Astrocyte of the spinal cord (primary cell): ENCODE measurements around the gene PNPLA1.

Experiments
- DNase-seq: peaks from one replicate; pipeline ENCODE4 v3.0.0; 2011; ENCODE audit warnings: low read depth, low spot score
- H3K4me3 ChIP-seq: 2 replicates; pipeline ENCODE4 v1.5.1; 2011; ENCODE audit warnings: low read depth, mild to moderate bottlenecking, low read length, moderate library complexity
- in situ Hi-C: cut with HindIII; loops from 2 replicates; pipeline ENCODE4 v1.10.0; 2017; ENCODE audit warnings: low sequenced_read_pairs
- TF ChIP-seq, protein P1 (sequence below): IDR thresholded peaks from 2 replicates; pipeline ENCODE4 v1.5.1; 2012; ENCODE audit warnings: low read depth, mild to moderate bottlenecking, low read length, inconsistent platforms

The PNPLA1 gene

DNA sequence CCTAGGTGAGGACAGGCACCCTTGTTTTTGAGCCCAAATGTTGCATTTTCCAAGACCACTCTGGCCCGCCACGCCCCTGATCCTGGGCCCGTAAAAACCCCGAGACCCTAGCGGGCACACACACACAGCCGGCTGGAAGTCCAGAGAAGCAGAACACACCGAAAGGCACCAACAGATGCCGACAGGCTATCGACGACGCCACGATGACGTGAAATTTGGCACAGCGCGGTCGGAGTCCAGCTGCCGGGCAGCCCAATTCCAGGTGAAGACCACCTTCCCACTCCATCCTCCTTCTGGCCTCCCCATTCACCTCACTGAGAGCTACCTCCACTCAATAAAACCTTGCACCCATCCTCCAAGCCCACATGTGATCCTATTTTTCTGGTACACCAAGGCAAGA is 34.0 kb upstream of the PNPLA1 start:
- in situ Hi-C loops, result no loop called here
- TF ChIP-seq, protein P1, sequence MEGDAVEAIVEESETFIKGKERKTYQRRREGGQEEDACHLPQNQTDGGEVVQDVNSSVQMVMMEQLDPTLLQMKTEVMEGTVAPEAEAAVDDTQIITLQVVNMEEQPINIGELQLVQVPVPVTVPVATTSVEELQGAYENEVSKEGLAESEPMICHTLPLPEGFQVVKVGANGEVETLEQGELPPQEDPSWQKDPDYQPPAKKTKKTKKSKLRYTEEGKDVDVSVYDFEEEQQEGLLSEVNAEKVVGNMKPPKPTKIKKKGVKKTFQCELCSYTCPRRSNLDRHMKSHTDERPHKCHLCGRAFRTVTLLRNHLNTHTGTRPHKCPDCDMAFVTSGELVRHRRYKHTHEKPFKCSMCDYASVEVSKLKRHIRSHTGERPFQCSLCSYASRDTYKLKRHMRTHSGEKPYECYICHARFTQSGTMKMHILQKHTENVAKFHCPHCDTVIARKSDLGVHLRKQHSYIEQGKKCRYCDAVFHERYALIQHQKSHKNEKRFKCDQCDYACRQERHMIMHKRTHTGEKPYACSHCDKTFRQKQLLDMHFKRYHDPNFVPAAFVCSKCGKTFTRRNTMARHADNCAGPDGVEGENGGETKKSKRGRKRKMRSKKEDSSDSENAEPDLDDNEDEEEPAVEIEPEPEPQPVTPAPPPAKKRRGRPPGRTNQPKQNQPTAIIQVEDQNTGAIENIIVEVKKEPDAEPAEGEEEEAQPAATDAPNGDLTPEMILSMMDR, result no peak
- no peak overlapping the region for H3K4me3 ChIP-seq
- DNase-seq, result no peak

DNA sequence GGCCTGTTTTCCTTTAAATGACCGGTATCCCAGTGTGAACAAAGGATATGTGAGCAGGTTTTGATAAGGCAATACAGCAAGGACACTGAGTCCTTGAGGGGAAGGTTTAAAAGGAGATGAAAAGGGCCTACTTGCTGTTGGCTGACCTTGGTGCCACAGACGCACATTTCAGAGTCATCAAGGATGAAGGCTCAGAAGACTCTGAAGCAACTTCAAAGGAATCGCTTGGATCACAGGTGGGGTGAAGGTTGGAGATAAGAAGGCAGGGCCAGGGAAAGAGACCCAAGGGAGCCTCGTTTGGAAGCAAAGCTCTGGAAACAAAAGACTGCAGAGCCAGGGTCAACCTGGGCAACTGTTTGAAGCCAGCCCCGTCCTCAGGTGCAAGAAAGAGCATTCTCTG is 30.1 kb upstream of the PNPLA1 start:
- in situ Hi-C loops, result no loop called here
- TF ChIP-seq, protein P1, result no peak
- H3K4me3 ChIP-seq, result no peak overlapping the region
- DNase-seq, result no peak

GRCh38 chr6:36241728-36242127 is 28.1 kb upstream of the PNPLA1 start:
- no peak for DNase-seq
- in situ Hi-C loops, result no loop called here
- no peak overlapping the region for H3K4me3 ChIP-seq
- TF ChIP-seq, protein P1, result no peak

GRCh38 chr6:36242161-36242560 is 27.7 kb upstream of the PNPLA1 start:
- DNase-seq, result no peak
- no peak overlapping the region for H3K4me3 ChIP-seq
- TF ChIP-seq, protein P1, result no peak
- in situ Hi-C loops, result no loop called here

- in situ Hi-C loops, result no loop called here
- H3K4me3 ChIP-seq, result no peak overlapping the region
- TF ChIP-seq, protein P1, result no peak
- no peak for DNase-seq
These were observed 27.2 kb upstream of the PNPLA1 start for GRCh38 chr6:36242626-36243025.

- TF ChIP-seq, protein P1, result no peak
- H3K4me3 ChIP-seq, result no peak overlapping the region
- no peak for DNase-seq
- in situ Hi-C loops, result no loop called here
These were observed 26.2 kb upstream of the PNPLA1 start for GRCh38 chr6:36243562-36244212.
